ENCODE data around the gene STK32A. TPM values are rescaled to one million over a fixed set of nuclear protein-coding genes. Genes with fewer than 3 reads are reported as not detected.

STK32A gene
- total RNA-seq, 1 experiment from 2014 or later: 3.3 TPM

GRCh38 chr5:147407094-147407681, 172.4 kb downstream of the STK32A start:
- H3K4me3 Mint-ChIP-seq (ENCODE audit: unreplicated experiment): no peak overlapping the region
- H3K9me3 Mint-ChIP-seq (ENCODE audit: unreplicated experiment): no peaks in the 10 kb centered on the region
- ChIA-PET POLR2A (no interaction called here), CTCF (interaction anchor here (1.0 to 5.7 kb wide), 4 partner anchors 16 to 170 kb away, joined by 3 to 40 read pairs (median 6); no protein-coding TSS in a partner anchor)
- peaks cover 20% of the 10 kb centered on the region for H3K4me1 Mint-ChIP-seq (ENCODE audit: insufficient read depth, unreplicated experiment)
- no peaks in the 10 kb centered on the region for H3K27me3 Mint-ChIP-seq (ENCODE audit: insufficient read depth, unreplicated experiment)
- no peak for TF ChIP-seq CTCF (IDR thresholded peaks at IDR 0.05; ENCODE audit: unreplicated experiment)
- H3K36me3 Mint-ChIP-seq (ENCODE audit: insufficient read depth, unreplicated experiment): no peaks in the 10 kb centered on the region
- intact Hi-C loops (cut with micrococcal nuclease): no loop called here
- H3K27ac Mint-ChIP-seq (ENCODE audit: low read depth, unreplicated experiment): no peak overlapping the region
- BruUV-seq (replicated peaks): no TSS peak
- DNase-seq (ENCODE audit: unreplicated experiment): no peak

- Mint-ChIP-seq H3K36me3 (ENCODE audit: insufficient read depth, unreplicated experiment) (no peaks in the 10 kb centered on the region), H3K27me3 (ENCODE audit: insufficient read depth, unreplicated experiment) (no peaks in the 10 kb centered on the region), H3K4me1 (ENCODE audit: insufficient read depth, unreplicated experiment) (peaks cover 8% of the 10 kb centered on the region), H3K27ac (ENCODE audit: low read depth, unreplicated experiment) (no peak overlapping the region), H3K9me3 (ENCODE audit: unreplicated experiment) (no peaks in the 10 kb centered on the region), H3K4me3 (ENCODE audit: unreplicated experiment) (no peak overlapping the region)
- BruUV-seq (replicated peaks): no TSS peak
- ChIA-PET POLR2A (interaction anchor here (0.6 kb wide), 1 partner anchor 105 kb away, joined by 4 read pairs; no protein-coding TSS in a partner anchor), CTCF (interaction anchor here (0.6 to 1.0 kb wide), 2 partner anchors 17 to 45 kb away, joined by 4 read pairs; no protein-coding TSS in a partner anchor)
- intact Hi-C loops (cut with micrococcal nuclease): no loop called here
- no peak for TF ChIP-seq CTCF (IDR thresholded peaks at IDR 0.05; ENCODE audit: unreplicated experiment)
- no peak for DNase-seq (ENCODE audit: unreplicated experiment)
Observed at GRCh38 chr5:147408980-147409379, 174.2 kb downstream of the STK32A start.

- no peaks in the 10 kb centered on the region for H3K9me3 Mint-ChIP-seq (ENCODE audit: unreplicated experiment)
- H3K4me3 Mint-ChIP-seq (ENCODE audit: unreplicated experiment): no peak overlapping the region
- no peak for TF ChIP-seq CTCF (IDR thresholded peaks at IDR 0.05; ENCODE audit: unreplicated experiment)
- H3K27me3 Mint-ChIP-seq (ENCODE audit: insufficient read depth, unreplicated experiment): no peaks in the 10 kb centered on the region
- BruUV-seq (replicated peaks): no TSS peak
- intact Hi-C loops (cut with micrococcal nuclease): no loop called here
- H3K36me3 Mint-ChIP-seq (ENCODE audit: insufficient read depth, unreplicated experiment): no peaks in the 10 kb centered on the region
- POLR2A ChIA-PET: interaction anchor here (1.4 kb wide), 1 partner anchor 15 kb away, joined by 3 read pairs; no protein-coding TSS in a partner anchor
- H3K27ac Mint-ChIP-seq (ENCODE audit: low read depth, unreplicated experiment): no peak overlapping the region
- H3K4me1 Mint-ChIP-seq (ENCODE audit: insufficient read depth, unreplicated experiment): no peaks in the 10 kb centered on the region
- CTCF ChIA-PET: interaction anchor here (1.3 to 2.7 kb wide), 2 partner anchors 18 to 41 kb away, joined by 5 to 8 read pairs; no protein-coding TSS in a partner anchor
- no peak for DNase-seq (ENCODE audit: unreplicated experiment)
Observed at GRCh38 chr5:147410496-147411358, 175.9 kb downstream of the STK32A start.

All from MCF 10A (cell line).